Neuronal stem cell (in vitro differentiated cells): ENCODE measurements around the gene RNASEH2A.

Experiments used
- DNase-seq: peaks from one replicate; pipeline ENCODE4 v3.0.0-alpha.2; 2013; ENCODE audit warnings: low spot score
- H2AFZ ChIP-seq: one replicate; pipeline ENCODE4 v1.6.1; 2013; ENCODE audit warnings: mild to moderate bottlenecking, low read length, inconsistent platforms
- H2AK5ac ChIP-seq: 2 replicates; pipeline ENCODE4 v1.6.1; 2013; ENCODE audit warnings: low read depth, mild to moderate bottlenecking, inconsistent platforms, low read length, moderate library complexity, mixed read lengths
- H2BK120ac ChIP-seq: 2 replicates; pipeline ENCODE4 v1.6.1; 2013; ENCODE audit warnings: low read depth, mild to moderate bottlenecking, inconsistent platforms, low read length, moderate library complexity, mixed read lengths
- H2BK12ac ChIP-seq: one replicate; pipeline ENCODE4 v1.6.1; 2013; ENCODE audit warnings: low read length, inconsistent platforms
- H2BK15ac ChIP-seq: 2 replicates; pipeline ENCODE4 v1.6.1; 2013; ENCODE audit warnings: mild to moderate bottlenecking, low read length, inconsistent platforms, mixed read lengths
- H2BK5ac ChIP-seq: one replicate; pipeline ENCODE4 v1.6.1; 2013; ENCODE audit warnings: inconsistent platforms, mild to moderate bottlenecking, low read length, moderate library complexity
- H3K14ac ChIP-seq: one replicate; pipeline ENCODE4 v1.6.1; 2013; ENCODE audit warnings: low read length, inconsistent platforms
- H3K18ac ChIP-seq: 2 replicates; pipeline ENCODE4 v1.6.1; 2013; ENCODE audit warnings: low read length, inconsistent platforms
- H3K23ac ChIP-seq: 2 replicates; pipeline ENCODE4 v1.6.1; 2013; ENCODE audit warnings: low read depth, mild to moderate bottlenecking, mixed read lengths, low read length, inconsistent platforms; ENCODE audit not compliant: poor library complexity
- H3K27ac ChIP-seq: replicated peaks from 3 replicates; pipeline ENCODE4 v1.5.1; 2013; ENCODE audit warnings: low read length, inconsistent platforms
- H3K27me3 ChIP-seq, 3 experiments: 2 replicates each; pipeline ENCODE4 v1.6.1; 2013; ENCODE audit warnings: low read length in 3 of 3, mild to moderate bottlenecking in 2 of 3, inconsistent platforms in 1 of 3, low read depth in 1 of 3, mixed read lengths in 1 of 3, moderate library complexity in 1 of 3; ENCODE audit not compliant: control insufficient read depth in 3 of 3, insufficient read depth in 3 of 3
- H3K36me3 ChIP-seq, 2 donors: replicated peaks in 1 of 2; 2 replicates each; pipeline ENCODE4 v1.6.1; 2013; ENCODE audit warnings: low read length in 2 of 2; ENCODE audit not compliant: control insufficient read depth in 2 of 2, insufficient read depth in 2 of 2
- H3K4ac ChIP-seq: 2 replicates; pipeline ENCODE4 v1.6.1; 2013; ENCODE audit warnings: inconsistent platforms, mild to moderate bottlenecking, low read length, moderate library complexity
- H3K4me1 ChIP-seq, 2 donors: 1 replicate in 1 of 2; 2 replicates in 1 of 2; pipeline ENCODE4 v1.6.1; 2013; ENCODE audit warnings: low read length in 2 of 2, low read depth in 1 of 2; ENCODE audit not compliant: control insufficient read depth in 2 of 2, insufficient read depth in 1 of 2
- H3K4me2 ChIP-seq: one replicate; pipeline ENCODE4 v1.6.1; 2013; ENCODE audit warnings: mild to moderate bottlenecking, low read length, inconsistent platforms; ENCODE audit not compliant: insufficient read depth, poor library complexity, severe bottlenecking
- H3K4me3 ChIP-seq, 2 donors: 2 replicates each; pipeline ENCODE4 v1.5.1; 2013; ENCODE audit warnings: low read length in 2 of 2, mild to moderate bottlenecking in 2 of 2, inconsistent platforms in 1 of 2, moderate library complexity in 1 of 2
- H3K79me1 ChIP-seq: one replicate; pipeline ENCODE4 v1.6.1; 2013; ENCODE audit warnings: low read depth, mild to moderate bottlenecking, inconsistent platforms, low read length, moderate library complexity
- H3K9ac ChIP-seq: one replicate; pipeline ENCODE4 v1.6.1; 2013; ENCODE audit warnings: mild to moderate bottlenecking, low read depth, low read length, inconsistent platforms; ENCODE audit not compliant: poor library complexity
- H3K9me3 ChIP-seq, 2 donors: replicated peaks in 1 of 2; 2 replicates each; pipeline versions ENCODE3 to v1.6.1; 2013; ENCODE audit warnings: low read length in 2 of 2, mild to moderate bottlenecking in 2 of 2, inconsistent platforms in 1 of 2, low read depth in 1 of 2, mixed read lengths in 1 of 2, moderate library complexity in 1 of 2; ENCODE audit not compliant: control insufficient read depth in 2 of 2, insufficient read depth in 1 of 2
- H4K8ac ChIP-seq: one replicate; pipeline ENCODE4 v1.6.1; 2013; ENCODE audit warnings: low read depth, mild to moderate bottlenecking, inconsistent platforms, low read length, moderate library complexity
- H4K91ac ChIP-seq: one replicate; pipeline ENCODE4 v1.6.1; 2013; ENCODE audit warnings: low read length, low read depth, mild to moderate bottlenecking, inconsistent platforms; ENCODE audit not compliant: poor library complexity
- WGBS, 2 donors: extraction: QIAGEN DNeasy Blood & Tissue Kit; methylation state at CpG; one replicate each; pipeline ENCODE4 v1.1.7; 2013; ENCODE audit warnings: missing lambda C conversion rate in 2 of 2, mixed read lengths in 1 of 2; ENCODE audit not compliant: insufficient read length in 2 of 2, insufficient replicate concordance in 1 of 2; ENCODE audit errors: extremely low coverage in 2 of 2; 5-methylcytosine and 5-hydroxymethylcytosine counted together

The RNASEH2A gene

DNA sequence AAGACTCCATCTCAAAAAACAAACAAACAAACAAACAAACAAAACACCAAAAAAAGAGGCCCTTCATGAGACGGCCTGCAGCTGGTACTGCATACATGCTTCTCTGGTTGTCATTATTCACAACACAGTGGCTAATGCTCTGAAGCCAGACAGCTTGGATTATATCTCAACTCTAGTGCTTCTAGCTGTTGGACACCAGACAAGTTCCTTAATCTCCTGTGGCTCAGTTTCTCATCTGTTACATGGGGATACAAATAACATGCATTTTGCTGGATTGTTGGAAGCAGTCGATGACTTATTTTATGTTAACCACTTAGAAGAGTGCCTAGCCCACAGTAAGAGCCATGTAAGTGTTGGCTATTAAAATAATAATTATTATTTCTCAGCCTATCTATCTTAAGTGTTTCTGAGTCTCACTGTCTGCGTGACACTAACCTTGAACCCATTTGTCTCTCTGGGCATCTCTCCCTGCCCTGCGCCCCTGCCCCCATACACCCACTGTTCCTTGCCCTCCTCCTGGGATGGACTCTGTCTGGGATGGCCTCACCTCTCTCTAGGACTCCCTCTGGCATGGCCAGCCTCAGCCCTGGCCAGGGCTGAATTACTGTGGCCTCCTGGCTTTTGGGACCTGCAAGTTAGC is 18.2 kb upstream of the RNASEH2A start:
- peak overlapping the region; percentile 87 for H2AFZ ChIP-seq

DNA sequence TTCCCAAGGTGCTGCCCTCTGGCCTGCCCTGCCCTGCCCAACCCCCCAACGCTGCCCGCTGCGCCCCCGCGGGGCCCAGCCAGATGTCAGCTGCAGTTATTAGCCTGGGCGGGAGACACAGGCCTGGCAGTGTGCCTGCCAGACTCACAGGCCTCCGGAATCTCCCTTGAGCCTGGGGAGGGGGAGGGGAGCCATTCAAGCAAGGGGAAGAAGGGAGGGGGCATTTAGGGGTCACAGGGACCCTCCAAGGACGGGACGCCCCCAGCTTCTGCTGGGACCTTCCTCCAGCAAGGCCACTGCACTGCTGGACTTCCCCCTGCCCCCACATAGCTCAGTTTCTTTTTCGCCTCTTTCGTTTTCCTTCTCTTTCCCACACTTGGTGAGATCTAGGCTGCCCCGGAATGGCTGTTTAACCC is 17.7 kb upstream of the RNASEH2A start:
- H3K18ac ChIP-seq, result peak overlapping the region; percentile 60
- H3K4ac ChIP-seq, result no peak overlapping the region
- peak overlapping the region; percentile 44 for H3K9ac ChIP-seq
- no peak for DNase-seq
- no peak overlapping the region for H2BK12ac ChIP-seq
- no peak overlapping the region for H3K23ac ChIP-seq
- peak overlapping the region; percentile 13 for H2AK5ac ChIP-seq
- peak overlapping the region; percentile 27 for H2BK5ac ChIP-seq
- peaks cover 0 to 25% (median 3%) of the 10 kb centered on the region in 3 experiments for H3K27me3 ChIP-seq
- H3K36me3 ChIP-seq, result no peaks in the 10 kb centered on the region
- no peak overlapping the region for H4K91ac ChIP-seq
- H2AFZ ChIP-seq, result peak overlapping the region; percentile 87
- H3K4me3 ChIP-seq, result peak overlapping the region in 1 of 2 donors; percentile 60
- peak overlapping the region; percentile 33 for H2BK15ac ChIP-seq
- H3K14ac ChIP-seq, result no peak overlapping the region
- H3K27ac ChIP-seq, result peak overlapping the region; percentile 65
- no peak overlapping the region for H2BK120ac ChIP-seq
- H3K4me2 ChIP-seq, result peak overlapping the region; percentile 44
- no peak overlapping the region for H4K8ac ChIP-seq
- H3K4me1 ChIP-seq, result peaks cover 23 to 51% of the 10 kb centered on the region in 2 donors
- H3K79me1 ChIP-seq, result peaks cover 2% of the 10 kb centered on the region
- no CpG with 5 or more reads among the region's 12 CpGs for WGBS, 2 donors
- H3K9me3 ChIP-seq, result no peaks in the 10 kb centered on the region

More for the DNA sequence above, 18.2 kb upstream of the RNASEH2A start:
- peaks cover 0 to 25% (median 3%) of the 10 kb centered on the region in 3 experiments for H3K27me3 ChIP-seq
- no peak overlapping the region for H2BK120ac ChIP-seq
- peak overlapping the region; percentile 44 for H3K4me2 ChIP-seq
- no peaks in the 10 kb centered on the region for H3K36me3 ChIP-seq
- H2BK12ac ChIP-seq, result no peak overlapping the region
- H3K27ac ChIP-seq, result no peak overlapping the region
- H3K14ac ChIP-seq, result no peak overlapping the region
- no peak overlapping the region for H3K4ac ChIP-seq
- peak overlapping the region in 1 of 2 donors; percentile 60 for H3K4me3 ChIP-seq
- H2BK5ac ChIP-seq, result peak overlapping the region; percentile 27
- peak overlapping the region; percentile 33 for H2BK15ac ChIP-seq
- no peak overlapping the region for H4K8ac ChIP-seq
- no peaks in the 10 kb centered on the region for H3K9me3 ChIP-seq
- WGBS, 2 donors, result no CpG with 5 or more reads among the region's 4 CpGs
- no peak overlapping the region for H3K23ac ChIP-seq
- peak overlapping the region; percentile 44 for H3K9ac ChIP-seq
- H2AK5ac ChIP-seq, result peak overlapping the region; percentile 13
- peak overlapping the region; percentile 60 for H3K18ac ChIP-seq
- DNase-seq, result no peak
- H4K91ac ChIP-seq, result no peak overlapping the region
- peaks cover 27 to 56% of the 10 kb centered on the region in 2 donors for H3K4me1 ChIP-seq
- peaks cover 2% of the 10 kb centered on the region for H3K79me1 ChIP-seq

DNA sequence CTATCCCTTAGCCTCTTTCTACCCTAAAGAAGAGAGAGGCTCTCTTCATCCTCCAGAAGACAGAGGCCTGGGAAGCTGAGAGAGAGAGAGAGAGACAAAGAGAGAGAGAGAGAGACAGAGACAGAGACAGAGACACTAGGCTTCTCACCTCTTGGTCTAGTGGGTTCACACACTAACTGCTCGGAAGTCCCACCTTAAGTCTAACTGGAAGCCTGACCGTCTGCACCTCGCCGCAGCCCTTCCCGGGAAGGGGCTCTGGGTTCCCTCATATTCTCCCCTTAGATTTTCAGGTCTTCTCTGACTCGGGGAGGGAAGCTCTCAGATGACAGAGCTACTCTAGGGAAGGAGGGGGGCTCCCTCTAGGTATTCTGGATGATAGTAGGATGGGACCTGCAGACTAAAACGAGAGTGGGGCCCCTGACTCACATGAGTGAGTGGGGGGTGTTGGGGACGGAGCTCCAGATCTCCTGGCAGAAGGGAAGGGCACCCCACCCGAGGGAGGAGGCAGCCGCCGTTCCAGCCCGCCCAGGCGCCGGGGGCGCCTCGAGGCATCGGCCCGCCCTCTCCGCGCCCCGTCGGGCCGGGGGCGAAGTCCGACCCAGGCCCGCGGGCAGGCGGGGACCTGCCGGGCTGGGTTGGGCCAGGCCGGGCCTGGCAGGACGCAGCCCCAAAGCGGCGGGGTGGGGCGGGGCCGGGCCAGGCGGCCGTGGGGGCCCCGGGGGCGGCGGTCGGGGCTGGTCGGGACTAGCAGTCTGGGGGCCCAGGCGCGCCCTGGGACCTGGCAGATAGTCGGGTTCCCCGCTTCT is 17.1 kb upstream of the RNASEH2A start:
- Histone ChIP-seq H2AK5ac (peak overlapping the region; percentile 58), H3K18ac (peak overlapping the region; percentile 68), H3K79me1 (peaks cover 4% of the 10 kb centered on the region), H2BK120ac (no peak overlapping the region), H3K4me1 (peaks cover 21 to 51% of the 10 kb centered on the region in 2 donors), H3K27me3 (peaks cover 0 to 28% (median 3%) of the 10 kb centered on the region in 3 experiments), H3K14ac (no peak overlapping the region), H2BK12ac (no peak overlapping the region), H3K9me3 (no peaks in the 10 kb centered on the region), H2AFZ (peak overlapping the region; percentile 87), H2BK5ac (peak overlapping the region; percentile 85), H3K36me3 (no peaks in the 10 kb centered on the region), H4K91ac (no peak overlapping the region), H2BK15ac (peak overlapping the region; percentile 42), H3K9ac (peak overlapping the region; percentile 82), H3K4me2 (peak overlapping the region; percentile 89), H4K8ac (no peak overlapping the region), H3K4me3 (peak overlapping the region; percentile 60 to 64), H3K23ac (peak overlapping the region; percentile 83), H3K4ac (no peak overlapping the region), H3K27ac (peak overlapping the region; percentile 65)
- no CpG with 5 or more reads among the region's 46 CpGs for WGBS, 2 donors
- no peak for DNase-seq
